GM18498 (cell line): ENCODE measurements around the gene ZNF862.

Source experiments
- ATAC-seq: cut with Tn5 transposase; IDR thresholded peaks from one replicate; pipeline ENCODE4 v1.9.1; 2021; ENCODE audit warnings: mild to moderate bottlenecking, moderate library complexity; ENCODE audit not compliant: unreplicated experiment

Gene ZNF862

GRCh38 chr7:149843566-149843965 lies 5.4 kb downstream of the ZNF862 start:
- ATAC-seq = no peak

- ATAC-seq = no peak
These were observed 6.3 kb downstream of the ZNF862 start for GRCh38 chr7:149844445-149844844.

- ATAC-seq = no peak
These were observed 7.2 kb downstream of the ZNF862 start for GRCh38 chr7:149845257-149845980.

- no peak for ATAC-seq
These were observed 7.8 kb downstream of the ZNF862 start for GRCh38 chr7:149846021-149846420.

GRCh38 chr7:149846436-149847046 lies 8.4 kb downstream of the ZNF862 start:
- ATAC-seq = peak; percentile 75

GRCh38 chr7:149849174-149849573 lies 11.0 kb downstream of the ZNF862 start:
- ATAC-seq = no peak

GRCh38 chr7:149850007-149850594 lies 11.9 kb downstream of the ZNF862 start:
- no peak for ATAC-seq

GRCh38 chr7:149850716-149851115 lies 12.5 kb downstream of the ZNF862 start:
- ATAC-seq = no peak

GRCh38 chr7:149851449-149851848 lies 13.3 kb downstream of the ZNF862 start:
- ATAC-seq = no peak

- no peak for ATAC-seq
These were observed 15.0 kb downstream of the ZNF862 start for GRCh38 chr7:149853157-149853556.

GRCh38 chr7:149854611-149855360 lies 16.6 kb downstream of the ZNF862 start:
- ATAC-seq = no peak

- no peak for ATAC-seq
These were observed 17.5 kb downstream of the ZNF862 start for GRCh38 chr7:149855361-149856305.

GRCh38 chr7:149856583-149856982 lies 18.4 kb downstream of the ZNF862 start:
- no peak for ATAC-seq

- no peak for ATAC-seq
These were observed 21.2 kb downstream of the ZNF862 start for GRCh38 chr7:149859369-149859768.

GRCh38 chr7:149859876-149860275 lies 21.7 kb downstream of the ZNF862 start:
- no peak for ATAC-seq

GRCh38 chr7:149860821-149861727 lies 22.9 kb downstream of the ZNF862 start:
- ATAC-seq = no peak

GRCh38 chr7:149861728-149862045 lies 23.5 kb downstream of the ZNF862 start:
- ATAC-seq = no peak

GRCh38 chr7:149862156-149862555 lies 24.0 kb downstream of the ZNF862 start:
- no peak for ATAC-seq

- ATAC-seq = no peak
These were observed 25.3 kb downstream of the ZNF862 start for GRCh38 chr7:149863500-149863899.

- no peak for ATAC-seq
These were observed 25.8 kb downstream of the ZNF862 start for GRCh38 chr7:149864023-149864422.
